Measurements from ENCODE around the gene FOLH1.
"Not testable (repeated sequence)": the region's sequence is repeated elsewhere in the genome, so short reads cannot be mapped to it uniquely, and the experiment has no call there.

FOLH1 gene

DNA sequence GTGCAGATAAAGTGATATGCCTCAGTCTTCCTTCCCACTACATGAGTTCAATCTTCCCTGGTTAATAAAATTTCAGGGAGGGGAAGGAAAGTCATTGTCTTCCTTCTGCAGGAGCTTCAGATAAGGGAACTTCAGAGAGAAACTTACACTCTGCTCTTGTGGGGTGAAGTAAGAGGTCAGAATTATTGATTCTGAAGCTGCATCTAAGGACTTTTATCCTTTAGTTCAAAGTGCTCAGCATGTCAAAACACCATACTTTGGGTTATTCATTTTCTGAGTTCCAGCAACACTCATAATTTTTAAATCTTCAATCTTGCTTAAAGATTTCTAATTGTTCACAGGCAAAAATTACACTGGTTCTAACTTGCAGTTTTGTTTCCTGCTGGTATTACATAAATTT, 33.0 kb downstream of the FOLH1 start:
- DNase-seq = not testable (repeated sequence)

DNA sequence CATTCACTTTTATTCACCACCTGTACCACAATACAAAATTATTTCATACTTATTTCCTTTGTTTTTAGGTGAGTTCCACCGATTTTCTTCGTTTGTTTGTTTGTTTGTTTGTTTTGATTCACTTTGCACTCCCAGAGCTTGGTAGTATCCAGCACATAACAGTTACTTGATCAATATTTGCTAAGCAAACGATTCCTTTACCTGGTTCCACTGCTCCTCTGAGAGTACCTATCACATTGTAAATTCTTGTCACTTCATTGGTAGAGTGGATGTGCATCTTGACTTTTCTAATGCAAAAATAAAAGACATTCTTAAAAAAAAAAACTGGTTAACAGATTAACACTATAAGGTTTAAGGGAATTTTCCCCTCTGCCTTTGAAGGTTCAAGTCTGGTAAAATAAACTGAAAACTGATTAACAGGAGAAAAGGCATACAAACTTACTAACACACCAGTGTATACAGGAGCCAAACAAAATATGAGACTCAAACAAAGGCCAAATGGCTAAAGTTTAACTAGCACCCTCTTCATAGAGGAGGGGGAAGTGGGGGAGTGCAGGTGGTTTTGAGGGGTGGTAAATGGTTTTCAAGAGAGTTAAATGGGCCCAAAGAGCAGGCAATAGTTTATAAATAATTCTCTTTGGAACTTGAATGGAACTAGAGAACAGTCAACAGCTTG, 33.6 kb downstream of the FOLH1 start:
- DNase-seq = not testable (repeated sequence)

DNA sequence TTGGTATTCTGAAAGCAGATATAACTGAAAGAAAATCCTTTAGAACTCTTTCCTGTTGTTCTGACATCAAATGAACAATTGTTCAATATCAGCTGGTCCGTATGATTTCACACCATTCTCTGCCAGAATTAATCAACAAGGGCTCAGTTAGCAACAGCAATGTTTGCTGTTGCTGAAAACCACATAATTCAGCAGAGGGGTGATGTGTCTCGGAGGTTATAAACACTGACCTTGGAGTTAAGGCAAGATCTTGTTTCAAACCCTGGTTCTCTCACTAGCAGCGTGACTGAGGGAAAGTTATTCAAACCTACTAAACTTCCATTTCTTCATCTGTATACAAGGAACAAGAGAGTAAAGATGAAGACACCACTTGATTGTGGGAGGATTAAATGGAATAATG, 36.8 kb downstream of the FOLH1 start:
- not testable (repeated sequence) for DNase-seq

DNA sequence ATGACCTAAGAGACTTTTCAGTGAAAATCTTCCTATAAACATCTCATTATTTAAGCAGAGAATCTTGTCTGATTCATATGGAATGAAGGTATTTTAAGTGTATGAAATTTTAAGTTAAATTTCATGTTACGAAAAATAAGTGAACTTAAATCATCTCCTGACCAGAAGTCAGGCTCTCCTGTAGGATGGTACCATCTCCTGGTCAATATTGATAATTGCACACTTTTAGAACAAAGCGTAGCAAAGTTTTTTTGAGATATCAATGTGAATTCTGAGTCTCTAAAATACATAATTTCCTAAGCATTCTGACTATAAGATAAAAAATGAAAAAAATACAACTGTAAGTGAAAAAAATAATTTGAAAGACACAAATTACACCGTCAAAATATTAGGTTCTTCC, 38.8 kb downstream of the FOLH1 start:
- not testable (repeated sequence) for DNase-seq

DNA sequence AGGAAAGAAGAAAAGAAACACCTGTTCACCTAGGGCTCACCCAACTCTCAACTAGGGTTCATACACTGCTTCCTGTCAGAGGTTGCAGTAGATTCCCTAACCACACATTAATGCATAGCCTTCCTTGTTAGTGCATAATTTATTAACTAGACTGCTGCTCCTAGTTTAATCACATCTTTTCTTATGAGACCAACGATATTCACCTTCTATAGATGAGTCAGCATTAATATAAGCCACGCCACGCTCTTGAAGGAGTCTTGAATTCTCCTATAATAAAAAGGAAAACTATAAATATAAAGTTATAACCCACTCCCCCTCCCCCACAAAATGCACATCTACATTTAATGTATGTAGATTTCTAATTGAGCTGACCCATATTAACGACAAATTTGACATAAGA, 39.4 kb downstream of the FOLH1 start:
- not testable (repeated sequence) for DNase-seq

DNA sequence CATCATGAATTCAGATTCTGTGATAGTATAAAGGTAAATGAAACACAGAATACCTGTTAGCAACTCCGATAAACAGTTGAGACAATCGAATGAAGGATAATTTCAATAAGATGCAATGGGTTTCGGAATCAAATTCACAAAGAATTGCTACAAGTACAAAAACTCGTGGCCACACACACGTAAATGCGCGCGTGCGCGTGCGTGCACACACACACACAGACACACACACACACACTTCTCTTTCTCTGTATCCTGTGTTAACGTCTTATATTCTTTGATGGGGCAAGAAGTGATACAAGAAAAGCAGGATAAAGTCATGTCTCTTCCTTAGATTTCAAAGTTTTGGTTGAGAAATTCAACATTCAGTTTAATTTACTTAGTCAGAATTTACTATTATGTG, 57.2 kb downstream of the FOLH1 start:
- DNase-seq = no peak

DNA sequence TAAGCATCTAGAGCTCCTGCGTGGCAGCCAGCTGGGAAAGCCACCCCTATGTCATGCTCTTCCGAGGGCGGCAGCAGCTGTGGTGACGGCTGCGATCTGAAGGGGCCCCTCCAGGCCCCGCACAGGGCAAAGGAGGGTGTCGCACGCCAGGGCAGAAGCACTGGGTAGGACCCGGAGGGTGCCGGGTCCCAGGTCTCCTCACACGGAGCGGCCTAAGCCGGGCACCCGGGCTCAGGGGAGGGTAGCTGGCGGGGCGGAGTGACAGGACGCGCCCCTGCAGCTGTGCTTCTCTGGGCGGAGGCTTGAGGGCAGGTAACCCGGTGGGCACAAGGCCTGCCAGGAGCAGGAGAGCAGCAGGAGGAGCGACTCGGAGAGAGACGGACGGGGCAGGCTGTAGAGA, 106.0 kb downstream of the FOLH1 start:
- DNase-seq = not testable (repeated sequence)

Data from NCI-H446 treated with DMSO at 0.1 percent for 48 hours (cell line).